HepG2 (cell line): ENCODE results near the gene TNRC18. TPM values are rescaled to one million over a fixed set of nuclear protein-coding genes. Genes with fewer than 3 reads are reported as not detected.

Experiments
- CBX5 ChIP-seq: sonication (generic); formaldehyde crosslinking; IDR thresholded peaks from 2 replicates; pipeline ENCODE4 v1.4.0; 2020; ENCODE audit warnings: missing genetic modification reagents, borderline replicate concordance
- HNRNPLL ChIP-seq: fragments of 200-400 bp; formaldehyde crosslinking; IDR thresholded peaks from 2 replicates; pipeline ENCODE4 v1.6.1; 2017; ENCODE audit warnings: mild to moderate bottlenecking, low read depth, low read length; ENCODE audit not compliant: poor library complexity, severe bottlenecking
- MEIS2 ChIP-seq: sonication (generic); formaldehyde crosslinking; IDR thresholded peaks from 2 replicates; pipeline ENCODE4 v1.9.0; 2021; ENCODE audit warnings: mild to moderate bottlenecking, missing genetic modification reagents
- NPAS2 ChIP-seq: sonication (generic); formaldehyde crosslinking; IDR thresholded peaks from 2 replicates; pipeline ENCODE4 v1.8.0; 2022; ENCODE audit warnings: mild to moderate bottlenecking, missing genetic modification reagents, borderline replicate concordance
- NR0B2 ChIP-seq: sonication (generic); formaldehyde crosslinking; IDR thresholded peaks from 2 replicates; pipeline ENCODE4 v1.4.0; 2020; ENCODE audit warnings: mild to moderate bottlenecking, missing genetic modification reagents
- REPIN1 ChIP-seq: sonication (generic); formaldehyde crosslinking; IDR thresholded peaks from 2 replicates; pipeline ENCODE4 v1.8.0; 2022; ENCODE audit warnings: missing genetic modification reagents, low read depth, mild to moderate bottlenecking, borderline replicate concordance
- ZBTB46 ChIP-seq: sonication (generic); formaldehyde crosslinking; IDR thresholded peaks from 2 replicates; pipeline ENCODE4 v1.4.0; 2020; ENCODE audit warnings: mild to moderate bottlenecking, missing genetic modification reagents, borderline replicate concordance
- ZFP1 ChIP-seq: IDR thresholded peaks from 2 replicates; pipeline ENCODE4 v1.6.1; 2016
- ZFP37 ChIP-seq: sonication (generic); formaldehyde crosslinking; IDR thresholded peaks from 2 replicates; pipeline ENCODE4 v1.4.0; 2020; ENCODE audit warnings: missing genetic modification reagents, borderline replicate concordance
- ZNF747 ChIP-seq: sonication (generic); formaldehyde crosslinking; IDR thresholded peaks from 2 replicates; pipeline ENCODE4 v1.8.1; 2023; ENCODE audit warnings: missing genetic modification reagents, mild to moderate bottlenecking, borderline replicate concordance
- ZSCAN22 ChIP-seq: sonication (generic); formaldehyde crosslinking; IDR thresholded peaks from 2 replicates; pipeline ENCODE4 v1.4.0; 2020; ENCODE audit warnings: mild to moderate bottlenecking, missing genetic modification reagents
- polyA plus RNA-seq, 8 experiments: library from polyadenylated mRNA; depleted of rRNA in 3 of 8; stranded (reverse) in 7 of 8; unstranded in 1 of 8; fragments of >200 nt; fragmentation: Illumina TruSeq in 4 of 8; extraction: Trizol in 4 of 8; gene quantifications; 2 replicates each; pipeline versions ENCODE4 v1.2.1 to v1.2.3, GENCODE V29; 2011 to 2016; ENCODE audit warnings: low read depth in 4 of 8, missing spikeins in 1 of 8, mixed read lengths in 1 of 8; ENCODE audit not compliant: insufficient read depth in 1 of 8
- total RNA-seq, 5 experiments: library from RNA; depleted of rRNA; stranded (reverse); fragments of >200 nt; fragmentation: Illumina TruSeq; extraction: Trizol; gene quantifications; 2 replicates each; pipeline ENCODE4 v1.2.3, GENCODE V29; 2016; ENCODE audit warnings: low read depth in 1 of 5
- TF ChIP-seq, protein P1 (sequence below): sonication (generic); formaldehyde crosslinking; IDR thresholded peaks from 2 replicates; pipeline ENCODE4 v1.4.0; 2020; ENCODE audit warnings: missing genetic modification reagents
- TF ChIP-seq, protein P2 (sequence below): IDR thresholded peaks from 2 replicates; pipeline ENCODE4 v1.6.1; 2012; ENCODE audit warnings: inconsistent platforms
- TF ChIP-seq, protein P3 (sequence below): sonication (generic); formaldehyde crosslinking; IDR thresholded peaks from 2 replicates; pipeline ENCODE4 v1.4.0; 2020; ENCODE audit warnings: mild to moderate bottlenecking, missing genetic modification reagents, borderline replicate concordance
- TF ChIP-seq, protein P4 (sequence below): sonication (generic); formaldehyde crosslinking; IDR thresholded peaks from 2 replicates; pipeline ENCODE4 v1.4.0; 2020; ENCODE audit warnings: missing genetic modification reagents

The TNRC18 gene
- total and polyA plus RNA-seq, 2 of the 13 experiments (the other 11 are each of a cell fraction or from before 2014, with no cell fraction given), result 11.7 to 17.4 TPM

DNA sequence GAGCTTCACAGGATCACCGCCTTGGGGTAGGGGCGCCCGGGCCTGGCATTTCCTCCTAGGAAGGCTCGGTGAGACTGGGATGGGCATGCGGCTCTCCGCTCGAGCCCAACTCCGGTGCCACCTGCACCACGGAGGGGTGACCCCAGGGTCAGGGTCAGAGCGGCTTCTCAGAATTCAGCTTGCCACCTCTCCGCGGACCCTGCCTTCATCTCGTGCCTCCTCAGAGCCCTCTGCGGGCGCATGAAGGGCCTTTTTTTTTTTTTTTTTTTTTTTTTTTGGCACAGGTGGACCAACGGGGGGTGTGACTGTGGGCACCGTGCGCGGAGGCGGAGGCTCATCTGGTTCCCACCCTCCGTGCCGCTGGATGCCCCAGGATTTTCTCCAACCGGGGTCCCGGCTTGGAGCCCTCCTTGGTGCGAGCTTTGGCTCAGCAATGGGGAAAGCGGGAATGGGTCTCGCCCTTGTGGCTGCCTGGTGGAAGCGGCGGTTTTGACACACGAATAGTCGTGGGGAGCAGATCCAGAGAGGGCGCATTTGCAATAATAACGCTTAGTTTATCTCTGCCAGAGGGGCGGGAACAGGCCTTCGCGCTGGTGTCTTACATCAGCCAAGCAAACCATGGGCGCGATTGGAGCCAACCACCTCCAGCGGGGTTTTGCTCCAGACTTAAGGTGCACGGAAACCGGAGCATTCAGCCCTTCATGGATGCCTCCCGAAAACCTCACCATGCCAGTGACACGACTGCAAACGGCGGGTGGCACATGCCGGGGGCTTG lies 5.0 kb upstream of the TNRC18 start (continued):
- TF ChIP-seq, protein P1, sequence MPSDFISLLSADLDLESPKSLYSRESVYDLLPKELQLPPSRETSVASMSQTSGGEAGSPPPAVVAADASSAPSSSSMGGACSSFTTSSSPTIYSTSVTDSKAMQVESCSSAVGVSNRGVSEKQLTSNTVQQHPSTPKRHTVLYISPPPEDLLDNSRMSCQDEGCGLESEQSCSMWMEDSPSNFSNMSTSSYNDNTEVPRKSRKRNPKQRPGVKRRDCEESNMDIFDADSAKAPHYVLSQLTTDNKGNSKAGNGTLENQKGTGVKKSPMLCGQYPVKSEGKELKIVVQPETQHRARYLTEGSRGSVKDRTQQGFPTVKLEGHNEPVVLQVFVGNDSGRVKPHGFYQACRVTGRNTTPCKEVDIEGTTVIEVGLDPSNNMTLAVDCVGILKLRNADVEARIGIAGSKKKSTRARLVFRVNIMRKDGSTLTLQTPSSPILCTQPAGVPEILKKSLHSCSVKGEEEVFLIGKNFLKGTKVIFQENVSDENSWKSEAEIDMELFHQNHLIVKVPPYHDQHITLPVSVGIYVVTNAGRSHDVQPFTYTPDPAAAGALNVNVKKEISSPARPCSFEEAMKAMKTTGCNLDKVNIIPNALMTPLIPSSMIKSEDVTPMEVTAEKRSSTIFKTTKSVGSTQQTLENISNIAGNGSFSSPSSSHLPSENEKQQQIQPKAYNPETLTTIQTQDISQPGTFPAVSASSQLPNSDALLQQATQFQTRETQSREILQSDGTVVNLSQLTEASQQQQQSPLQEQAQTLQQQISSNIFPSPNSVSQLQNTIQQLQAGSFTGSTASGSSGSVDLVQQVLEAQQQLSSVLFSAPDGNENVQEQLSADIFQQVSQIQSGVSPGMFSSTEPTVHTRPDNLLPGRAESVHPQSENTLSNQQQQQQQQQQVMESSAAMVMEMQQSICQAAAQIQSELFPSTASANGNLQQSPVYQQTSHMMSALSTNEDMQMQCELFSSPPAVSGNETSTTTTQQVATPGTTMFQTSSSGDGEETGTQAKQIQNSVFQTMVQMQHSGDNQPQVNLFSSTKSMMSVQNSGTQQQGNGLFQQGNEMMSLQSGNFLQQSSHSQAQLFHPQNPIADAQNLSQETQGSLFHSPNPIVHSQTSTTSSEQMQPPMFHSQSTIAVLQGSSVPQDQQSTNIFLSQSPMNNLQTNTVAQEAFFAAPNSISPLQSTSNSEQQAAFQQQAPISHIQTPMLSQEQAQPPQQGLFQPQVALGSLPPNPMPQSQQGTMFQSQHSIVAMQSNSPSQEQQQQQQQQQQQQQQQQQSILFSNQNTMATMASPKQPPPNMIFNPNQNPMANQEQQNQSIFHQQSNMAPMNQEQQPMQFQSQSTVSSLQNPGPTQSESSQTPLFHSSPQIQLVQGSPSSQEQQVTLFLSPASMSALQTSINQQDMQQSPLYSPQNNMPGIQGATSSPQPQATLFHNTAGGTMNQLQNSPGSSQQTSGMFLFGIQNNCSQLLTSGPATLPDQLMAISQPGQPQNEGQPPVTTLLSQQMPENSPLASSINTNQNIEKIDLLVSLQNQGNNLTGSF, result peak; percentile 13; the same call in 1 of the 2 replicates
- TF ChIP-seq, protein P2, sequence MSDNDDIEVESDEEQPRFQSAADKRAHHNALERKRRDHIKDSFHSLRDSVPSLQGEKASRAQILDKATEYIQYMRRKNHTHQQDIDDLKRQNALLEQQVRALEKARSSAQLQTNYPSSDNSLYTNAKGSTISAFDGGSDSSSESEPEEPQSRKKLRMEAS, result no peak
- no peak for TF ChIP-seq NR0B2 (CRISPR knock-in tag)
- TF ChIP-seq ZFP37 (CRISPR knock-in tag), result no peak
- no peak for TF ChIP-seq MEIS2
- TF ChIP-seq, protein P3, sequence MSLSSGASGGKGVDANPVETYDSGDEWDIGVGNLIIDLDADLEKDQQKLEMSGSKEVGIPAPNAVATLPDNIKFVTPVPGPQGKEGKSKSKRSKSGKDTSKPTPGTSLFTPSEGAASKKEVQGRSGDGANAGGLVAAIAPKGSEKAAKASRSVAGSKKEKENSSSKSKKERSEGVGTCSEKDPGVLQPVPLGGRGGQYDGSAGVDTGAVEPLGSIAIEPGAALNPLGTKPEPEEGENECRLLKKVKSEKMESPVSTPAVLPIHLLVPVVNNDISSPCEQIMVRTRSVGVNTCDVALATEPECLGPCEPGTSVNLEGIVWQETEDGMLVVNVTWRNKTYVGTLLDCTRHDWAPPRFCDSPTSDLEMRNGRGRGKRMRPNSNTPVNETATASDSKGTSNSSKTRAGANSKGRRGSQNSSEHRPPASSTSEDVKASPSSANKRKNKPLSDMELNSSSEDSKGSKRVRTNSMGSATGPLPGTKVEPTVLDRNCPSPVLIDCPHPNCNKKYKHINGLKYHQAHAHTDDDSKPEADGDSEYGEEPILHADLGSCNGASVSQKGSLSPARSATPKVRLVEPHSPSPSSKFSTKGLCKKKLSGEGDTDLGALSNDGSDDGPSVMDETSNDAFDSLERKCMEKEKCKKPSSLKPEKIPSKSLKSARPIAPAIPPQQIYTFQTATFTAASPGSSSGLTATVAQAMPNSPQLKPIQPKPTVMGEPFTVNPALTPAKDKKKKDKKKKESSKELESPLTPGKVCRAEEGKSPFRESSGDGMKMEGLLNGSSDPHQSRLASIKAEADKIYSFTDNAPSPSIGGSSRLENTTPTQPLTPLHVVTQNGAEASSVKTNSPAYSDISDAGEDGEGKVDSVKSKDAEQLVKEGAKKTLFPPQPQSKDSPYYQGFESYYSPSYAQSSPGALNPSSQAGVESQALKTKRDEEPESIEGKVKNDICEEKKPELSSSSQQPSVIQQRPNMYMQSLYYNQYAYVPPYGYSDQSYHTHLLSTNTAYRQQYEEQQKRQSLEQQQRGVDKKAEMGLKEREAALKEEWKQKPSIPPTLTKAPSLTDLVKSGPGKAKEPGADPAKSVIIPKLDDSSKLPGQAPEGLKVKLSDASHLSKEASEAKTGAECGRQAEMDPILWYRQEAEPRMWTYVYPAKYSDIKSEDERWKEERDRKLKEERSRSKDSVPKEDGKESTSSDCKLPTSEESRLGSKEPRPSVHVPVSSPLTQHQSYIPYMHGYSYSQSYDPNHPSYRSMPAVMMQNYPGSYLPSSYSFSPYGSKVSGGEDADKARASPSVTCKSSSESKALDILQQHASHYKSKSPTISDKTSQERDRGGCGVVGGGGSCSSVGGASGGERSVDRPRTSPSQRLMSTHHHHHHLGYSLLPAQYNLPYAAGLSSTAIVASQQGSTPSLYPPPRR, result no peak
- TF ChIP-seq, protein P4, sequence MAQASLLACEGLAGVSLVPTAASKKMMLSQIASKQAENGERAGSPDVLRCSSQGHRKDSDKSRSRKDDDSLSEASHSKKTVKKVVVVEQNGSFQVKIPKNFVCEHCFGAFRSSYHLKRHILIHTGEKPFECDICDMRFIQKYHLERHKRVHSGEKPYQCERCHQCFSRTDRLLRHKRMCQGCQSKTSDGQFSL, result peak; percentile 7; the same call in 1 of the 2 replicates
- no peak for TF ChIP-seq NPAS2 (CRISPR knock-in tag)
- TF ChIP-seq CBX5 (CRISPR knock-in tag), result 0 out of 2 replicates have a peak, but pooled peaks have one; percentile 6
- no peak for TF ChIP-seq ZNF747 (CRISPR knock-in tag)
- no peak for TF ChIP-seq ZBTB46
- no peak; the same call in 1 of the 2 replicates for TF ChIP-seq REPIN1 (CRISPR knock-in tag)
- no peak for TF ChIP-seq HNRNPLL
- no peak for TF ChIP-seq ZFP1
- TF ChIP-seq ZSCAN22, result no peak; the same call in 1 of the 2 replicates
